Psoas muscle (tissue), 8 donors: ENCODE measurements around the gene TXK. TPM values are rescaled to one million over a fixed set of nuclear protein-coding genes. Genes with fewer than 3 reads are reported as not detected.

Experiments
- ATAC-seq, 4 donors: fragments of 200-7000 bp; cut with Tn5 transposase; one replicate each; pipeline ENCODE4 v1.9.1; 2020; ENCODE audit warnings: moderate library complexity in 3 of 4, mild to moderate bottlenecking in 2 of 4
- DNase-seq, 2 donors: peaks; one replicate each; pipeline ENCODE4 v3.0.0-alpha.2; 2020
- H3K27ac ChIP-seq: fragments of 200-600 bp; one replicate; pipeline ENCODE4 v1.8.0; 2022
- H3K27me3 ChIP-seq, 3 donors: fragments of 200-600 bp in 1 of 3; one replicate each; pipeline versions ENCODE4 v1.6.1 to v1.8.0; 2013 to 2022; ENCODE audit warnings: low read length in 2 of 3, mild to moderate bottlenecking in 2 of 3, moderate library complexity in 1 of 3; ENCODE audit not compliant: insufficient read depth in 3 of 3
- H3K36me3 ChIP-seq, 2 donors: fragments of 200-600 bp in 1 of 2; one replicate each; pipeline versions ENCODE4 v1.6.1 to v1.8.0; 2013 to 2022; ENCODE audit warnings: low read depth in 1 of 2, mild to moderate bottlenecking in 1 of 2, moderate library complexity in 1 of 2; ENCODE audit not compliant: insufficient read depth in 1 of 2
- H3K4me1 ChIP-seq: fragments of 200-600 bp; one replicate; pipeline ENCODE4 v1.8.0; 2022
- H3K4me3 ChIP-seq: fragments of 200-600 bp; one replicate; pipeline ENCODE4 v1.8.0; 2022; ENCODE audit warnings: mild to moderate bottlenecking
- H3K9me3 ChIP-seq: fragments of 200-600 bp; one replicate; pipeline ENCODE4 v1.8.0; 2022
- CTCF ChIP-seq: fragments of 200-600 bp; IDR thresholded peaks from one replicate; pipeline ENCODE4 v1.8.0; 2022; ENCODE audit warnings: antibody characterized with exemption
- WGBS, 3 donors: extraction: QIAGEN DNeasy Blood & Tissue Kit; methylation state at CpG; one replicate each; pipeline versions ENCODE4 v1.1.6 to v1.1.7; 2013; 5-methylcytosine and 5-hydroxymethylcytosine counted together
- intact Hi-C, 2 donors: fragments of 100-400 bp; cut with DNase I; formaldehyde crosslinking; loops; one replicate each; pipeline versions ENCODE4 v1.11.0 to v1.14.2; 2022
- polyA plus RNA-seq, 3 donors: library from polyadenylated mRNA; stranded (reverse); fragments of 200-250 nt; gene quantifications; one replicate each; pipeline ENCODE4 v1.2.3, GENCODE V29; 2013
- total RNA-seq, 4 donors: library from RNA; stranded (reverse); fragmentation: NEBNext Ultra II Directional in 2 of 4; extraction: Animal tissue kit (Norgen Biotek cat#: 25700) in 2 of 4; gene quantifications; one replicate each; pipeline versions ENCODE4 v1.2.1 to v1.2.4, GENCODE V29; 2021 to 2023
- donor health status: healthy with polysubstance abuse.
- donor health status: DM: no; HTN: no; CAD: no; lungs with moderate emphysema.
- donor health status: Bipolar disorder and iron deficiency.
- donor health status: healthy.
- donor health status: DM: yes; HTN: yes; CAD: no.
- donor health status: DM: no; HTN: no; CAD: no.
- donor health status: DM: no; HTN: no; CAD: no.
- donor health status: DM: yes; HTN: yes; CAD: no.

Gene TXK
- total and polyA plus RNA-seq, 7 donors, result 0.07 to 0.52 (median 0.21) TPM; not detected in 1

DNA sequence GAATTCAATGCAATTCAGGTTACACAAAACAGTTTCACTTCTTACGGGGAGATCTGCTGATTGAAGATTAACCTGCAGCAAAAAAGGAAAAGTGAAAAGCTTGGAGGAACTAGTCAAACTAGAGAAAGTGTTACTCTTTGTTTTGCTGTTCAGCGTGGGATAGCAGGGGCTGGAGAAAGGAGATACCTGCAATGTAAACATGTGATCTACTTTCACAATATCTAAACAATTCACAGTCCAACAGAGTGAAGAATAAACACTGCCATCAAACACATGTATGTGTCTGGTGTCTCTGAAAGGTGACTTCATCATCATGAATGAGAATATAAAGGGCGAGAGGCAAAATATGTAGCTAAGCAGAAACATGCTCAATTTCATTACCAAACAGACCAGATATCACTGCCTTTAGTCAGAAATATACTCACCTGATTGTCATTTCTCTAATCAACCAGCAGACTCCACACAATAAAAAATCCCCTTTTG, 91.0 kb downstream of the TXK start:
- DNase-seq, result no peak
- TF ChIP-seq CTCF, result no peak
- WGBS, 3 donors, result 42 to 62% (median 51%) methylated on average over 3 of the region's 3 CpGs
- Histone ChIP-seq H3K27ac (no peak overlapping the region), H3K4me3 (peak overlapping the region; percentile 2), H3K4me1 (peaks cover 18% of the 10 kb centered on the region), H3K9me3 (no peaks in the 10 kb centered on the region), H3K36me3 (no peaks in the 10 kb centered on the region), H3K27me3 (no peaks in the 10 kb centered on the region)
- no peak for ATAC-seq
- intact Hi-C loops, result no loop called here

- no peak for ATAC-seq
- TF ChIP-seq CTCF, result no peak
- WGBS, 3 donors, result 67 to 90% (median 77%) methylated on average over 4 of the region's 4 CpGs
Measured at GRCh38 chr4:48041535-48042137, 92.4 kb downstream of the TXK start.

GRCh38 chr4:48039561-48039960, 94.5 kb downstream of the TXK start:
- DNase-seq, result no peak
- Histone ChIP-seq H3K27me3 (no peaks in the 10 kb centered on the region), H3K27ac (no peak overlapping the region), H3K4me1 (no peaks in the 10 kb centered on the region), H3K4me3 (no peak overlapping the region), H3K36me3 (no peaks in the 10 kb centered on the region), H3K9me3 (no peaks in the 10 kb centered on the region)
- no peak for ATAC-seq
- intact Hi-C loops, result no loop called here
- TF ChIP-seq CTCF, result no peak

More at GRCh38 chr4:48041535-48042137, 92.4 kb downstream of the TXK start:
- Histone ChIP-seq H3K4me3 (no peak overlapping the region), H3K36me3 (no peaks in the 10 kb centered on the region), H3K27ac (no peak overlapping the region), H3K4me1 (peaks cover 4% of the 10 kb centered on the region), H3K9me3 (no peaks in the 10 kb centered on the region), H3K27me3 (no peaks in the 10 kb centered on the region)
- no peak for DNase-seq
- intact Hi-C loops, result no loop called here

- ATAC-seq (no peak), DNase-seq (no peak)
- WGBS, 3 donors, result 10 to 17% (median 14%) methylated on average over 2 of the region's 2 CpGs
- H3K27me3 ChIP-seq, result no peaks in the 10 kb centered on the region
- H3K4me1 ChIP-seq, result no peaks in the 10 kb centered on the region
- no peak overlapping the region for H3K27ac ChIP-seq
- no peaks in the 10 kb centered on the region for H3K9me3 ChIP-seq
- H3K4me3 ChIP-seq, result no peak overlapping the region
- TF ChIP-seq CTCF, result no peak
- no peaks in the 10 kb centered on the region for H3K36me3 ChIP-seq
- intact Hi-C loops, result no loop called here
Measured at GRCh38 chr4:48038666-48039065, 95.4 kb downstream of the TXK start.

GRCh38 chr4:48037117-48037462, 97.0 kb downstream of the TXK start:
- Histone ChIP-seq H3K27me3 (no peaks in the 10 kb centered on the region), H3K27ac (no peak overlapping the region), H3K4me3 (no peak overlapping the region), H3K36me3 (no peaks in the 10 kb centered on the region), H3K4me1 (peaks cover 6% of the 10 kb centered on the region), H3K9me3 (no peaks in the 10 kb centered on the region)
- 73 to 78% (median 73%) methylated on average over 2 of the region's 2 CpGs for whole genome bisulfite sequencing, 3 donors
- TF ChIP-seq CTCF, result no peak
- ATAC-seq (no peak), DNase-seq (no peak)
- intact Hi-C loops, result no loop called here
